ENCODE results near the gene SCG2. TPM values are rescaled to one million over a fixed set of nuclear protein-coding genes. Genes with fewer than 3 reads are reported as not detected.

SCG2 gene
- total RNA-seq, 2 donors from 2014 or later: 0.56 to 4.9 TPM

DNA sequence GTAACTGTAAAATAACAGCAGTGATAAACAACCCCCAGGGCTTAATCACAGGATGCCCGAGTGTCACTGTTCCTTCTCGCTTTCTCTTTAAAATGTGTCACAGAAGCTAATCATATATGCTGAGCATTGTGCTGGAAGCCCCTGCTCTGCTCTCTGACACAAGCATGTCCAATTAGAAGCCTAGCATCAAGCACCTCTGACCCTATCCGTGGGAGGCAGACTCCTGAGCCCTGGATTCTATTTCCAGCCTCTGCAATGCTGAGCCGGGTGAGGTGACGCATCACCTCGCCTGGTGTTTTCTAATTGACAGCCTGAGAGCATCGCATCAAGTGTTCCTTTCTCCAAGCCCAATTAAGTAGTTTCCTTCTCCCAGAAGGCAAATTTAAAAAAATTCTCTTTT lies 19.7 kb upstream of the SCG2 start:
- no peak for TF ChIP-seq CTCF (IDR thresholded peaks at IDR 0.05)
- Histone ChIP-seq H3K36me3 (no peaks in the 10 kb centered on the region), H3K4me1 (ENCODE audit: control insufficient read depth in 1 of 2, low read depth in 2 of 2) (no peaks in the 10 kb centered on the region), H3K27ac (no peak overlapping the region), H3K4me3 (no peak overlapping the region), H3K9me3 (no peaks in the 10 kb centered on the region), H3K27me3 (replicated peaks; ENCODE audit: insufficient read depth) (no peaks in the 10 kb centered on the region)
- ATAC-seq (ENCODE audit: insufficient number of reproducible peaks, low FRiP score, low read depth): no peak
- no peak for DNase-seq (ENCODE audit: low spot score)

DNA sequence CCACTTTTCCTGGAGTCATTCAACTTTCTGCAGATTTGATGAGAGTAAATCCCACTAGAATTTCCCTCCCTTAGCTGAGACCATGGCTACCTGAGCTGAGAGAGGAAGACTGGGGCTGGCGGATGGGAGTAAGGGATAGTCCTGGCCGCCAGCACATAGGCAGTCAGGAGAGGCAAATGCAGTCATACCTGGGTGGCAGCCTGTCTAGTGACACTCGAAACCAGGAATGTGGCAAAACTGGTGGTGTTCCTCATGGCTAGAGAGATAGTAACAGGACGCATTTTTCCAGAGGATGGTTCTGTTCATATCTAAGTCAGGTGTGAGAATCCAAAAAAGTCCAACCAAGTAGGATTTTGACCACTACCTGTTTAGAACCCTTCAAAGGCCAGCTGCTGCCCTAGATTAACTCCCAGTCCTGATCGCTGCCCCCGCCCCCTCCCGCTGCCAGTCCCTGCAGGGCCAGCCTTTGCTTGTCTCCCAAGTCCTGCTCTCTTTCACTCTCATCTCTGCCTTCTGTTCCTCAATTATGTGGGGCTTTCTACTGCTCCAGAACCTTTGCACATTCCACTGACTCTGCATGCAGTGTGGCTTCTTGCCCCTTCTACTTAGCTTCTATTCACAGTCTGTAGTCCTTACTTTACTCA lies 17.4 kb upstream of the SCG2 start:
- Histone ChIP-seq H3K4me1 (ENCODE audit: control insufficient read depth in 1 of 2, low read depth in 2 of 2) (no peaks in the 10 kb centered on the region), H3K9me3 (no peaks in the 10 kb centered on the region), H3K4me3 (no peak overlapping the region), H3K36me3 (no peaks in the 10 kb centered on the region), H3K27me3 (replicated peaks; ENCODE audit: insufficient read depth) (no peaks in the 10 kb centered on the region), H3K27ac (no peak overlapping the region)
- DNase-seq (ENCODE audit: low spot score) (no peak), ATAC-seq (ENCODE audit: insufficient number of reproducible peaks, low FRiP score, low read depth) (no peak)
- TF ChIP-seq CTCF (IDR thresholded peaks at IDR 0.05): no peak

GRCh38 chr2:223618172-223619035 lies 16.2 kb upstream of the SCG2 start:
- Histone ChIP-seq H3K27ac (no peak overlapping the region), H3K36me3 (no peaks in the 10 kb centered on the region), H3K27me3 (replicated peaks; ENCODE audit: insufficient read depth) (no peaks in the 10 kb centered on the region), H3K4me3 (no peak overlapping the region), H3K9me3 (no peaks in the 10 kb centered on the region), H3K4me1 (ENCODE audit: control insufficient read depth in 1 of 2, low read depth in 2 of 2) (peaks cover 0 to 5% of the 10 kb centered on the region in 2 donors)
- no peak for DNase-seq (ENCODE audit: low spot score)
- no peak for TF ChIP-seq CTCF (IDR thresholded peaks at IDR 0.05)
- no peak for ATAC-seq (ENCODE audit: insufficient number of reproducible peaks, low FRiP score, low read depth)

DNA sequence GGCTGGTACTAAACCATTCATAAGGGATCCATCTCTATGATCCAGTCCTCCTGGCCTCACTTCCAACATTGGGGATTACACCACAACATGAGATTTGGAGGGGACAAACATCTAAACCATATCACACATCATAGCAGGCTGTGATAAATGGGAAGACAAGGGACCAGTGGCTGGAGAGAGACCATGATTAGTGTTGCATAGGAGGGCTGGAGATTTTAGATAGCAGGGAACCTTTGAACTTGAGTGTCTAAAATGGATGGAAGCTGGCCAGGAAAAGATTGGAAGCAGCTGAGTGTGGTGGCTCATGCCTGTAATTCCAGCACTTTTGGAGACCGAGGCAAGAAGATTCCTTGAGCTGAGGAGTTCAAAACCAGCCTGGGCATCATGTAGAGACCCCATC lies 12.4 kb upstream of the SCG2 start:
- TF ChIP-seq CTCF (IDR thresholded peaks at IDR 0.05): no peak
- Histone ChIP-seq H3K4me3 (no peak overlapping the region), H3K36me3 (no peaks in the 10 kb centered on the region), H3K27me3 (replicated peaks; ENCODE audit: insufficient read depth) (no peaks in the 10 kb centered on the region), H3K4me1 (ENCODE audit: control insufficient read depth in 1 of 2, low read depth in 2 of 2) (peaks cover 4 to 12% of the 10 kb centered on the region in 2 donors), H3K27ac (no peak overlapping the region), H3K9me3 (no peaks in the 10 kb centered on the region)
- DNase-seq (ENCODE audit: low spot score): no peak
- ATAC-seq (ENCODE audit: insufficient number of reproducible peaks, low FRiP score, low read depth): no peak

Measured in thoracic aorta (tissue), 2 donors.